Left ventricle myocardium inferior (tissue), 1 donor: ENCODE measurements around the gene PRR3. TPM values are rescaled to one million over a fixed set of nuclear protein-coding genes. Genes with fewer than 3 reads are reported as not detected.
A peak's percentile ranks its signal among the peaks of the same experiment; 100 is the strongest.
"Not testable (repeated sequence)": the region's sequence is repeated elsewhere in the genome, so short reads cannot be mapped to it uniquely, and the experiment has no call there.

Experiments
- DNase-seq: peaks from one replicate; pipeline ENCODE4 v3.0.0-alpha.2; 2020
- H3K27ac ChIP-seq: fragments of 200-600 bp; replicated peaks from 2 replicates; pipeline ENCODE4 v1.8.0; 2021
- H3K27me3 ChIP-seq: fragments of 200-600 bp; 2 replicates; pipeline ENCODE4 v1.8.0; 2021; ENCODE audit warnings: low read depth
- H3K36me3 ChIP-seq: fragments of 200-600 bp; 2 replicates; pipeline ENCODE4 v1.8.0; 2021
- H3K4me1 ChIP-seq: fragments of 200-600 bp; 2 replicates; pipeline ENCODE4 v1.8.0; 2021
- H3K4me3 ChIP-seq: fragments of 200-600 bp; 2 replicates; pipeline ENCODE4 v1.8.0; 2021; ENCODE audit warnings: mild to moderate bottlenecking, moderate library complexity
- H3K9me3 ChIP-seq: fragments of 200-600 bp; replicated peaks from 2 replicates; pipeline ENCODE4 v1.8.0; 2021
- intact Hi-C: fragments of 100-400 bp; cut with micrococcal nuclease; formaldehyde crosslinking; loops from one replicate; pipeline ENCODE4 v1.11.0; 2022
- total RNA-seq: library from RNA; stranded (reverse); fragmentation: NEBNext Ultra II Directional; extraction: Animal tissue kit (Norgen Biotek cat#: 25700); gene quantifications from one replicate; pipeline ENCODE4 v1.2.1, GENCODE V29; 2021
- TF ChIP-seq, protein P1 (sequence below): fragments of 200-600 bp; IDR thresholded peaks from 2 replicates; pipeline ENCODE4 v1.8.0; 2021; ENCODE audit warnings: antibody characterized with exemption, mild to moderate bottlenecking, borderline replicate concordance
- donor health status: DM: no; HTN: yes; CAD: no; lungs with severe emphysema.

The PRR3 gene
- total RNA-seq, 1 donor from 2014 or later, result 2.0 TPM

GRCh38 chr6:30520522-30520921, 36.6 kb upstream of the PRR3 start:
- intact Hi-C loops, result no loop called here
- peaks cover 11% of the 10 kb centered on the region for H3K9me3 ChIP-seq
- DNase-seq, result no peak
- no peaks in the 10 kb centered on the region for H3K36me3 ChIP-seq
- peak overlapping the region; percentile 69 for H3K27ac ChIP-seq
- no peak overlapping the region for H3K4me3 ChIP-seq
- peaks cover 19% of the 10 kb centered on the region for H3K4me1 ChIP-seq
- no peaks in the 10 kb centered on the region for H3K27me3 ChIP-seq
- TF ChIP-seq, protein P1, sequence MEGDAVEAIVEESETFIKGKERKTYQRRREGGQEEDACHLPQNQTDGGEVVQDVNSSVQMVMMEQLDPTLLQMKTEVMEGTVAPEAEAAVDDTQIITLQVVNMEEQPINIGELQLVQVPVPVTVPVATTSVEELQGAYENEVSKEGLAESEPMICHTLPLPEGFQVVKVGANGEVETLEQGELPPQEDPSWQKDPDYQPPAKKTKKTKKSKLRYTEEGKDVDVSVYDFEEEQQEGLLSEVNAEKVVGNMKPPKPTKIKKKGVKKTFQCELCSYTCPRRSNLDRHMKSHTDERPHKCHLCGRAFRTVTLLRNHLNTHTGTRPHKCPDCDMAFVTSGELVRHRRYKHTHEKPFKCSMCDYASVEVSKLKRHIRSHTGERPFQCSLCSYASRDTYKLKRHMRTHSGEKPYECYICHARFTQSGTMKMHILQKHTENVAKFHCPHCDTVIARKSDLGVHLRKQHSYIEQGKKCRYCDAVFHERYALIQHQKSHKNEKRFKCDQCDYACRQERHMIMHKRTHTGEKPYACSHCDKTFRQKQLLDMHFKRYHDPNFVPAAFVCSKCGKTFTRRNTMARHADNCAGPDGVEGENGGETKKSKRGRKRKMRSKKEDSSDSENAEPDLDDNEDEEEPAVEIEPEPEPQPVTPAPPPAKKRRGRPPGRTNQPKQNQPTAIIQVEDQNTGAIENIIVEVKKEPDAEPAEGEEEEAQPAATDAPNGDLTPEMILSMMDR, result no peak

GRCh38 chr6:30521082-30521481, 36.0 kb upstream of the PRR3 start:
- DNase-seq, intact Hi-C loops, H3K4me3 ChIP-seq, H3K27me3 ChIP-seq, H3K36me3 ChIP-seq: not testable (repeated sequence)
- peak overlapping the region; percentile 69 for H3K27ac ChIP-seq
- peaks cover 16% of the 10 kb centered on the region for H3K4me1 ChIP-seq
- peaks cover 11% of the 10 kb centered on the region for H3K9me3 ChIP-seq

GRCh38 chr6:30521952-30522351, 35.1 kb upstream of the PRR3 start:
- H3K27ac ChIP-seq, intact Hi-C loops, H3K4me3 ChIP-seq, H3K36me3 ChIP-seq, DNase-seq, H3K27me3 ChIP-seq: not testable (repeated sequence)
- Histone ChIP-seq H3K9me3 (peaks cover 11% of the 10 kb centered on the region), H3K4me1 (peaks cover 12% of the 10 kb centered on the region)

GRCh38 chr6:30526444-30526843, 30.7 kb upstream of the PRR3 start:
- DNase-seq, intact Hi-C loops, H3K4me1 ChIP-seq, H3K27me3 ChIP-seq, H3K4me3 ChIP-seq, H3K27ac ChIP-seq, H3K9me3 ChIP-seq, H3K36me3 ChIP-seq: not testable (repeated sequence)

DNA sequence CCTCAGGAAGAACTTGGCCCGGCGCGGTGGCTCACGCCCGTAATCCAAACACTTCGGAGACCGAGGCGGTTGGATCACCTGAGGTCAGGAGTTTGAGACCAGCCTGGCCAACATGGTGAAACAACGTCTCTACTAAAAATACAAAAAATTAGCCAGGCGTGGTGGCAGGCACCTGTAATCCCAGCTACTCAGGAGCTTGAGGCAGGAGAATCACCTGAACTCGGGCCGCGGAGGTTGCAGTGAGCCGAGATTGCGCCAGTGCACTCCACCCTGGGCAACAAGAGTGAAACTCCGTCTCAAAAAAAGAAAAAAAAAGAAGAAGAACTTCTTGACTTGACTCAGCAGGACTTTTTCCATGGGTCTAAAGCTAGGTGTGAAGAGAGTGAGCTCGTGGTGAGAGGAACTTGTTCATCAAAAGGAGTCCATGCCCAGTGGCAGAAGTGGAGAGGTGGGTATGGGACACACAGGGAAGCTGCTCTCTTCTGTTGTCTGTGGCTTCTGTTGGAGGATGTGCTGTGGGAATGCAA, 27.7 kb upstream of the PRR3 start:
- intact Hi-C loops, H3K4me1 ChIP-seq, H3K27me3 ChIP-seq, H3K4me3 ChIP-seq, H3K9me3 ChIP-seq, H3K27ac ChIP-seq, DNase-seq, H3K36me3 ChIP-seq: not testable (repeated sequence)

- no peak for DNase-seq
- intact Hi-C loops, result no loop called here
- Histone ChIP-seq H3K27me3 (no peaks in the 10 kb centered on the region), H3K4me3 (no peak overlapping the region), H3K9me3 (no peaks in the 10 kb centered on the region), H3K4me1 (peaks cover 6% of the 10 kb centered on the region), H3K27ac (no peak overlapping the region), H3K36me3 (no peaks in the 10 kb centered on the region)
- TF ChIP-seq, protein P1, result no peak
These were observed 27.1 kb upstream of the PRR3 start for GRCh38 chr6:30530014-30530413.

DNA sequence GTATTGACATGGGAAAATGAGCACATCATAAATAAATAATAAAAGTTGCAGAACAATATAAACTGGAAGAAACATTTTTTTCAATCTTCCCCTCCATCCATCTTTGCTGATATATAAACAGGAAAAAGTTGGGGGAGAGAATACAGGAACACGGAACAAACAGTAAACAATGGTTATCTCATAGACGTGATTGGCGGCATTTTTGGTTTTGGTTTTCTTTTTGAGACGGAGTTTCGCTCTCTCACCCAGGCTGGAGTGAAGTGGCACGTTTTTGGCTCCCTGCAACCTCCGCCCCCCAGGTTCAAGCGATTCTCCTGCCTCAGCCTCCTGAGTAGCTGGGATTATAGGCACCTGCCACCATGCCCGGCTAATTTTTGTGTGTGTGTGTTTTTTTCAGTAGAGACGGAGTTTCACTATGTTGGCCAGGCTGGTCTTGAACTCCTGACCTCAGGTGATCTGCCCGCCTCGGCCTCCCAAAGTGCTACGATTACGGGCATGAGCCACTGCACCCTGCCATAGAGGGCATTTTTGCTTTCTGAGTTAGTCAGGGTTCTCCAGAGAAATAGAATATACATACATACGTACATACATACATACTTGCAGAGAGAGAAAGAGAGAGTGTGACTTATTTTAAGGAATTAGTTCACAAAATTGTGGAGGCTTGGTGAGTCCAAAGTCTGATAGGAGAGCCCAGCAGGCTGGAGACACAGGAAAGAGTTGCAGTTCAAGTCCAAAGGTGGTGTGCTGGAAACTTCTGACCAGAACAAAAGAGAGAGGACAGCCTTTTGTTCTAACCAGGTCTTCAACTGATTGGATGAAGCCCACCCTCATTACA, 23.4 kb upstream of the PRR3 start:
- intact Hi-C loops, result no loop called here
- no peak overlapping the region for H3K4me3 ChIP-seq
- H3K27ac ChIP-seq, result peak overlapping the region; percentile 61
- H3K36me3 ChIP-seq, result no peaks in the 10 kb centered on the region
- DNase-seq, result no peak
- H3K9me3 ChIP-seq, result no peaks in the 10 kb centered on the region
- TF ChIP-seq, protein P1, result no peak
- no peaks in the 10 kb centered on the region for H3K27me3 ChIP-seq
- H3K4me1 ChIP-seq, result peaks cover 6% of the 10 kb centered on the region
